GM18505 (cell line): ENCODE data around the gene CA10.

Source experiments
- ATAC-seq: cut with Tn5 transposase; IDR thresholded peaks from one replicate; pipeline ENCODE4 v1.9.1; 2021; ENCODE audit not compliant: unreplicated experiment
- POLR2A ChIP-seq: IDR thresholded peaks from 4 replicates; pipeline ENCODE4 v1.6.1; 2011; ENCODE audit warnings: borderline replicate concordance; ENCODE audit not compliant: insufficient read depth, insufficient read length; ENCODE audit errors: extremely low read depth

Gene CA10

GRCh38 chr17:51999654-52000053 is 158.9 kb downstream of the CA10 start:
- ATAC-seq = no peak
- no peak for TF ChIP-seq POLR2A

- no peak for TF ChIP-seq POLR2A
- ATAC-seq = no peak
Measured at GRCh38 chr17:51997723-51998122, 160.8 kb downstream of the CA10 start.

- no peak for ATAC-seq
- TF ChIP-seq POLR2A = no peak
Measured at GRCh38 chr17:51995797-51996403, 162.6 kb downstream of the CA10 start.

- no peak for TF ChIP-seq POLR2A
- no peak for ATAC-seq
Measured at GRCh38 chr17:51992864-51993416, 165.6 kb downstream of the CA10 start.

GRCh38 chr17:51971121-51971520 is 187.4 kb downstream of the CA10 start:
- no peak for TF ChIP-seq POLR2A
- no peak for ATAC-seq

- no peak for ATAC-seq
- no peak for TF ChIP-seq POLR2A
Measured at GRCh38 chr17:51961689-51962088, 196.8 kb downstream of the CA10 start.

GRCh38 chr17:51957786-51958185 is 200.7 kb downstream of the CA10 start:
- no peak for TF ChIP-seq POLR2A
- no peak for ATAC-seq

GRCh38 chr17:51955245-51955644 is 203.3 kb downstream of the CA10 start:
- no peak for ATAC-seq
- no peak for TF ChIP-seq POLR2A

- TF ChIP-seq POLR2A = no peak
- no peak for ATAC-seq
Measured at GRCh38 chr17:51954232-51954765, 204.2 kb downstream of the CA10 start.

GRCh38 chr17:51951741-51952140 is 206.8 kb downstream of the CA10 start:
- no peak for TF ChIP-seq POLR2A
- no peak for ATAC-seq

- no peak for ATAC-seq
- no peak for TF ChIP-seq POLR2A
Measured at GRCh38 chr17:51948128-51948527, 210.4 kb downstream of the CA10 start.

GRCh38 chr17:51947160-51947735 is 211.3 kb downstream of the CA10 start:
- ATAC-seq = no peak
- no peak for TF ChIP-seq POLR2A

- no peak for ATAC-seq
- TF ChIP-seq POLR2A = no peak
Measured at GRCh38 chr17:51946311-51946710, 212.2 kb downstream of the CA10 start.

- ATAC-seq = no peak
- no peak for TF ChIP-seq POLR2A
Measured at GRCh38 chr17:51941272-51941671, 217.2 kb downstream of the CA10 start.

GRCh38 chr17:51937264-51937663 is 221.2 kb downstream of the CA10 start:
- no peak for ATAC-seq
- no peak for TF ChIP-seq POLR2A

- no peak for TF ChIP-seq POLR2A
- ATAC-seq = no peak
Measured at GRCh38 chr17:51935477-51935876, 223.0 kb downstream of the CA10 start.
